IMR-90 (cell line): ENCODE data around the gene PTPN11. TPM values are rescaled to one million over a fixed set of nuclear protein-coding genes. Genes with fewer than 3 reads are reported as not detected.

Source experiments
- ATAC-seq: fragments of 200-7000 bp; cut with Tn5 transposase; 2 replicates; pipeline ENCODE4 v1.9.1; 2020; ENCODE audit warnings: low read depth, mild to moderate bottlenecking, moderate library complexity
- BruUV-seq: library from RNA; stranded (reverse); fragments of 400-500 nt; replicated peaks from 2 replicates; lab custom pipeline; 2021; lab: Mats Ljungman, UMichigan
- CTCF ChIA-PET: fragments of 300-600 bp; formaldehyde crosslinking; extraction: SDS; loops from one replicate; lab custom pipeline; 2021; ENCODE audit warnings: antibody characterized with exemption; lab: Yijun Ruan, JAX
- POLR2A ChIA-PET: fragments of 300-600 bp; sonication (Branson Sonifier 250); formaldehyde crosslinking; loops from one replicate; lab custom pipeline; 2022; ENCODE audit warnings: antibody characterized with exemption; ENCODE audit not compliant: unreplicated experiment; lab: Charles Lee
- DNase-seq: peaks from one replicate; pipeline ENCODE4 v3.0.0; 2013
- H2AFZ ChIP-seq: replicated peaks from 2 replicates; pipeline ENCODE3; 2013; ENCODE audit warnings: low read length, mild to moderate bottlenecking; ENCODE audit not compliant: poor library complexity
- H2AK5ac ChIP-seq: 2 replicates; pipeline ENCODE4 v1.6.1; 2013; ENCODE audit warnings: low read depth, low read length, inconsistent platforms
- H2AK9ac ChIP-seq: replicated peaks from 2 replicates; pipeline ENCODE3; 2013; ENCODE audit warnings: mild to moderate bottlenecking, low read depth, low read length, moderate library complexity; ENCODE audit not compliant: poor library complexity
- H2BK120ac ChIP-seq: 2 replicates; pipeline ENCODE4 v1.6.1; 2013; ENCODE audit warnings: low read depth, low read length, inconsistent platforms
- H2BK15ac ChIP-seq: 3 replicates; pipeline ENCODE4 v1.6.1; 2013; ENCODE audit warnings: low read depth, low read length, inconsistent platforms
- H2BK20ac ChIP-seq: 2 replicates; pipeline ENCODE4 v1.6.1; 2013; ENCODE audit warnings: low read depth, mild to moderate bottlenecking, inconsistent platforms, low read length, moderate library complexity
- H2BK5ac ChIP-seq: 2 replicates; pipeline ENCODE4 v1.6.1; 2013; ENCODE audit warnings: mild to moderate bottlenecking, low read depth, low read length, inconsistent platforms; ENCODE audit not compliant: poor library complexity, severe bottlenecking
- H3K14ac ChIP-seq: replicated peaks from 2 replicates; pipeline ENCODE4 v1.6.1; 2013; ENCODE audit warnings: low read depth, low read length, inconsistent platforms
- H3K18ac ChIP-seq: 2 replicates; pipeline ENCODE4 v1.6.1; 2013; ENCODE audit warnings: low read depth, low read length, control low read depth
- H3K23ac ChIP-seq: 2 replicates; pipeline ENCODE4 v1.6.1; 2013; ENCODE audit warnings: low read depth, low read length, inconsistent platforms
- H3K27ac ChIP-seq: 2 replicates; pipeline ENCODE4 v1.5.1; 2013; ENCODE audit warnings: mild to moderate bottlenecking, control low read depth, low read length; ENCODE audit not compliant: insufficient read depth
- H3K27me3 ChIP-seq: 2 replicates; pipeline ENCODE4 v1.6.1; 2013; ENCODE audit warnings: low read length; ENCODE audit not compliant: control insufficient read depth, insufficient read depth
- H3K36me3 ChIP-seq: 2 replicates; pipeline ENCODE4 v1.6.1; 2013; ENCODE audit warnings: low read length, mixed read lengths; ENCODE audit not compliant: control insufficient read depth, insufficient read depth
- H3K4ac ChIP-seq: 2 replicates; pipeline ENCODE4 v1.6.1; 2013; ENCODE audit warnings: low read depth, low read length, inconsistent platforms
- H3K4me1 ChIP-seq: 2 replicates; pipeline ENCODE4 v1.6.1; 2013; ENCODE audit warnings: low read length, mixed read lengths; ENCODE audit not compliant: control insufficient read depth, insufficient read depth
- H3K4me2 ChIP-seq: 2 replicates; pipeline ENCODE4 v1.6.1; 2013; ENCODE audit warnings: low read depth, mild to moderate bottlenecking, control low read depth, low read length, moderate library complexity
- H3K4me3 ChIP-seq: 2 replicates; pipeline ENCODE4 v1.5.1; 2013; ENCODE audit warnings: low read depth, mild to moderate bottlenecking, control low read depth, low read length, moderate library complexity; ENCODE audit not compliant: insufficient read depth
- H3K56ac ChIP-seq: 2 replicates; pipeline ENCODE4 v1.6.1; 2013; ENCODE audit warnings: low read length, inconsistent platforms; ENCODE audit not compliant: insufficient read depth; ENCODE audit errors: extremely low read depth
- H3K79me1 ChIP-seq, 2 experiments: 2 replicates each; pipeline ENCODE4 v1.6.1; 2013; ENCODE audit warnings: low read length in 2 of 2, inconsistent platforms in 1 of 2, low read depth in 1 of 2
- H3K9ac ChIP-seq: 2 replicates; pipeline ENCODE4 v1.6.1; 2013; ENCODE audit warnings: low read depth, low read length, control low read depth
- H3K9me1 ChIP-seq: 2 replicates; pipeline ENCODE4 v1.6.1; 2013; ENCODE audit warnings: low read length, inconsistent platforms; ENCODE audit not compliant: insufficient read depth
- H3K9me3 ChIP-seq: 2 replicates; pipeline ENCODE4 v1.6.1; 2013; ENCODE audit warnings: low read length; ENCODE audit not compliant: control insufficient read depth, insufficient read depth
- H4K20me1 ChIP-seq: 2 replicates; pipeline ENCODE4 v1.6.1; 2013; ENCODE audit warnings: low read length, inconsistent platforms; ENCODE audit not compliant: insufficient read depth
- H4K5ac ChIP-seq: 2 replicates; pipeline ENCODE4 v1.6.1; 2013; ENCODE audit warnings: mild to moderate bottlenecking, low read depth, low read length, control low read depth
- H4K8ac ChIP-seq, 2 experiments: 2 replicates each; pipeline ENCODE4 v1.6.1; 2013; ENCODE audit warnings: low read depth in 2 of 2, low read length in 2 of 2, control low read depth in 1 of 2, inconsistent platforms in 1 of 2
- H4K91ac ChIP-seq: 2 replicates; pipeline ENCODE4 v1.6.1; 2013; ENCODE audit warnings: low read depth, low read length, inconsistent platforms; ENCODE audit not compliant: insufficient read depth
- BHLHE40 ChIP-seq: fragments of 150-350 bp; IDR thresholded peaks from 2 replicates; pipeline ENCODE4 v1.6.1; 2016; ENCODE audit warnings: mild to moderate bottlenecking, low read depth, low read length
- WGBS, 2 experiments: methylation state at CpG; one replicate each; pipeline versions ENCODE4 v1.1.5 to v1.1.7; 2013; ENCODE audit warnings: missing lambda C conversion rate in 2 of 2; ENCODE audit not compliant: insufficient read length in 1 of 2; ENCODE audit errors: extremely low coverage in 2 of 2; 5-methylcytosine and 5-hydroxymethylcytosine counted together
- dilution Hi-C: fragments of 300-500 bp; cut with HindIII; formaldehyde crosslinking; loops from one replicate; pipeline ENCODE4 v1.14.3; 2018; ENCODE audit warnings: low sequenced_read_pairs; ENCODE audit not compliant: unreplicated experiment
- in situ Hi-C: fragments of 300-500 bp; cut with MboI; formaldehyde crosslinking; loops from 3 replicates; pipeline ENCODE4 v1.14.3; 2019; ENCODE audit warnings: low sequenced_read_pairs, inconsistent platforms, mixed read lengths
- intact Hi-C: fragments of 100-400 bp; cut with micrococcal nuclease; formaldehyde crosslinking; loops from 2 replicates; pipeline ENCODE4 v1.10.0; 2022
- polyA plus RNA-seq, 3 experiments: library from polyadenylated mRNA; depleted of rRNA; stranded (reverse); fragments of >200 nt; gene quantifications; 2 replicates each; pipeline ENCODE4 v1.2.3, GENCODE V29; 2012; ENCODE audit warnings: low replicate concordance in 1 of 3
- total RNA-seq: library from RNA; depleted of rRNA; stranded (reverse); fragments of >200 nt; gene quantifications from 2 replicates; pipeline ENCODE4 v1.2.3, GENCODE V29; 2012

Gene PTPN11
- total and polyA plus RNA-seq, 2 of the 4 experiments (the other 2 are of a cell fraction): 52.9 to 135 TPM

- Histone ChIP-seq H2BK120ac (no peak overlapping the region), H3K9ac (peak overlapping the region; percentile 60), H3K56ac (no peak overlapping the region), H3K14ac (peak overlapping the region; percentile 22; the same call in 1 of the 2 replicates), H2BK5ac (no peak overlapping the region), H2AFZ (peak overlapping the region; percentile 99), H4K5ac (no peak overlapping the region), H3K4me1 (peaks cover 9% of the 10 kb centered on the region), H4K20me1 (peaks cover 17% of the 10 kb centered on the region), H3K9me1 (peaks cover 9% of the 10 kb centered on the region), H3K79me1 (peaks cover 7 to 36% of the 10 kb centered on the region in 2 experiments), H3K27me3 (no peaks in the 10 kb centered on the region), H2BK15ac (no peak overlapping the region), H3K23ac (peak overlapping the region; percentile 84), H3K4ac (peak overlapping the region; percentile 24; the same call in 1 of the 2 replicates), H3K27ac (peak overlapping the region; percentile 1; the same call in 1 of the 2 replicates), H4K91ac (no peak overlapping the region), H2AK5ac (peak overlapping the region; percentile 60), H3K9me3 (no peaks in the 10 kb centered on the region), H3K4me3 (peak overlapping the region; percentile 66), H2AK9ac (peak overlapping the region; percentile 37), H4K8ac (peak overlapping the region in 1 of 2 experiments; percentile 19; a peak in 1 of 4 replicates), H2BK20ac (no peak overlapping the region), H3K36me3 (no peaks in the 10 kb centered on the region), H3K4me2 (peak overlapping the region; percentile 98), H3K18ac (no peak overlapping the region)
- in situ Hi-C loops: loop anchor here (10.0 kb wide), 1 partner anchor 116 kb away; no protein-coding TSS in a partner anchor
- no peak for DNase-seq
- dilution Hi-C loops: no loop called here
- no TSS peak for BruUV-seq
- intact Hi-C loops: loop anchor here (10.0 kb wide), 1 partner anchor 276 kb away; the partner anchor contains the start of gene NAA25
- CTCF ChIA-PET: no interaction called here
- WGBS, 2 experiments: 44% methylated on average over 16 of the region's 34 CpGs; no CpG with 5 or more reads in 1 of the 2 experiments
- ATAC-seq: no peak
- POLR2A ChIA-PET: no interaction called here
- no peak for TF ChIP-seq BHLHE40
Measured at GRCh38 chr12:112380663-112381405, 37.9 kb upstream of the PTPN11 start.
